MCF 10A (cell line): ENCODE measurements around the gene MAP1LC3B2. TPM values are rescaled to one million over a fixed set of nuclear protein-coding genes. Genes with fewer than 3 reads are reported as not detected.

Experiments used
- BruUV-seq: library from RNA; stranded (reverse); fragments of 400-500 nt; replicated peaks from 2 replicates; lab custom pipeline; 2021; lab: Mats Ljungman, UMichigan
- CTCF ChIA-PET: fragments of 300-600 bp; sonication (Branson Sonifier 250); formaldehyde crosslinking; extraction: SDS; loops from one replicate; lab custom pipeline; 2021; ENCODE audit warnings: antibody characterized with exemption, inconsistent platforms; lab: Yijun Ruan, JAX
- POLR2A ChIA-PET: fragments of 300-600, 350-650 bp; sonication (Branson Sonifier 250); formaldehyde crosslinking; extraction: SDS; loops from one replicate; lab custom pipeline; 2020; ENCODE audit warnings: antibody characterized with exemption, inconsistent platforms; lab: Yijun Ruan, JAX
- DNase-seq: peaks from one replicate; pipeline ENCODE4 v3.0.0-alpha.2; 2018; ENCODE audit not compliant: unreplicated experiment
- H3K27ac Mint-ChIP-seq: one replicate; pipeline ENCODE4 v1.8.0; 2022; ENCODE audit warnings: mild to moderate bottlenecking, low read depth, mixed read lengths; ENCODE audit not compliant: unreplicated experiment
- H3K27me3 Mint-ChIP-seq: one replicate; pipeline ENCODE4 v1.8.0; 2022; ENCODE audit warnings: mixed read lengths; ENCODE audit not compliant: insufficient read depth, unreplicated experiment
- H3K36me3 Mint-ChIP-seq: one replicate; pipeline ENCODE4 v1.8.0; 2022; ENCODE audit warnings: mild to moderate bottlenecking, moderate library complexity, mixed read lengths; ENCODE audit not compliant: insufficient read depth, unreplicated experiment
- H3K4me1 Mint-ChIP-seq: one replicate; pipeline ENCODE4 v1.8.0; 2022; ENCODE audit warnings: mixed read lengths; ENCODE audit not compliant: insufficient read depth, unreplicated experiment
- H3K4me3 Mint-ChIP-seq: one replicate; pipeline ENCODE4 v1.8.0; 2022; ENCODE audit warnings: mild to moderate bottlenecking, moderate library complexity, mixed read lengths; ENCODE audit not compliant: unreplicated experiment
- H3K9me3 Mint-ChIP-seq: one replicate; pipeline ENCODE4 v1.8.0; 2022; ENCODE audit warnings: mixed read lengths; ENCODE audit not compliant: unreplicated experiment
- CTCF ChIP-seq: fragments of 200-600 bp; IDR thresholded peaks from one replicate; pipeline ENCODE4 v1.8.0; 2022; ENCODE audit warnings: antibody characterized with exemption, mild to moderate bottlenecking; ENCODE audit not compliant: unreplicated experiment
- intact Hi-C: fragments of 100-400 bp; cut with micrococcal nuclease; formaldehyde crosslinking; loops from 2 replicates; pipeline ENCODE4 v1.14.1; 2022
- total RNA-seq: library from RNA; stranded (reverse); gene quantifications from 2 replicates; pipeline ENCODE4 v1.2.3, GENCODE V29; 2022

The MAP1LC3B2 gene
- total RNA-seq, 1 experiment from 2014 or later: 3.4 TPM

GRCh38 chr12:116533343-116534251 lies 25.6 kb upstream of the MAP1LC3B2 start:
- Mint-ChIP-seq H3K4me1 (peaks cover 12% of the 10 kb centered on the region), H3K27ac (peak overlapping the region; percentile 1), H3K4me3 (peak overlapping the region; percentile 68), H3K36me3 (no peaks in the 10 kb centered on the region), H3K9me3 (no peaks in the 10 kb centered on the region), H3K27me3 (no peaks in the 10 kb centered on the region)
- intact Hi-C loops: no loop called here
- ChIA-PET POLR2A (interaction anchor here (0.6 to 1.5 kb wide), 4 partner anchors 8 to 210 kb away, joined by 3 to 8 read pairs (median 4); partner anchors contain the start of gene MAP1LC3B2), CTCF (no interaction called here)
- BruUV-seq: no TSS peak
- DNase-seq: peak; percentile 63
- TF ChIP-seq CTCF: no peak

GRCh38 chr12:116534311-116535121 lies 24.7 kb upstream of the MAP1LC3B2 start:
- peak overlapping the region; percentile 68 for H3K4me3 Mint-ChIP-seq
- DNase-seq: no peak
- no peaks in the 10 kb centered on the region for H3K36me3 Mint-ChIP-seq
- H3K4me1 Mint-ChIP-seq: peaks cover 12% of the 10 kb centered on the region
- H3K27me3 Mint-ChIP-seq: no peaks in the 10 kb centered on the region
- intact Hi-C loops: no loop called here
- CTCF ChIA-PET: no interaction called here
- no peak for TF ChIP-seq CTCF
- H3K27ac Mint-ChIP-seq: peak overlapping the region; percentile 1
- POLR2A ChIA-PET: interaction anchor here (1.2 to 1.5 kb wide), 3 partner anchors 9 to 127 kb away, joined by 3 to 8 read pairs (median 4); partner anchors contain the start of gene MAP1LC3B2
- no TSS peak for BruUV-seq
- H3K9me3 Mint-ChIP-seq: no peaks in the 10 kb centered on the region

- CTCF ChIA-PET: interaction anchor here (0.6 kb wide), 1 partner anchor 280 kb away, joined by 3 read pairs; no protein-coding TSS in a partner anchor
Measured at GRCh38 chr12:116535241-116535640, 23.9 kb upstream of the MAP1LC3B2 start.

More at GRCh38 chr12:116535241-116535640, 23.9 kb upstream of the MAP1LC3B2 start:
- intact Hi-C loops: no loop called here
- Mint-ChIP-seq H3K4me3 (no peak overlapping the region), H3K27me3 (no peaks in the 10 kb centered on the region), H3K4me1 (peaks cover 18% of the 10 kb centered on the region), H3K36me3 (no peaks in the 10 kb centered on the region), H3K27ac (no peak overlapping the region), H3K9me3 (no peaks in the 10 kb centered on the region)
- POLR2A ChIA-PET: no interaction called here
- no peak for TF ChIP-seq CTCF
- no peak for DNase-seq
- no TSS peak for BruUV-seq
